ENCODE results near the gene CD22.

Gene CD22

GRCh38 chr19:35295792-35296462 lies 33.1 kb upstream of the CD22 start:
- DNase-seq (ENCODE audit: low read depth in 4 of 4, low spot score in 1 of 4): no peak

- DNase-seq (ENCODE audit: low read depth in 4 of 4, low spot score in 1 of 4): no peak
Measured at GRCh38 chr19:35296644-35297514, 32.1 kb upstream of the CD22 start.

GRCh38 chr19:35297515-35297848 lies 31.5 kb upstream of the CD22 start:
- no peak for DNase-seq (ENCODE audit: low read depth in 4 of 4, low spot score in 1 of 4)

- DNase-seq (ENCODE audit: low read depth in 4 of 4, low spot score in 1 of 4): no peak
Measured at GRCh38 chr19:35297922-35298321, 31.1 kb upstream of the CD22 start.

- no peak for DNase-seq (ENCODE audit: low read depth in 4 of 4, low spot score in 1 of 4)
Measured at GRCh38 chr19:35298561-35298972, 30.4 kb upstream of the CD22 start.

GRCh38 chr19:35299523-35300338 lies 29.3 kb upstream of the CD22 start:
- DNase-seq (ENCODE audit: low read depth in 4 of 4, low spot score in 1 of 4): no peak

GRCh38 chr19:35300339-35300649 lies 28.7 kb upstream of the CD22 start:
- no peak for DNase-seq (ENCODE audit: low read depth in 4 of 4, low spot score in 1 of 4)

GRCh38 chr19:35301961-35302360 lies 27.0 kb upstream of the CD22 start:
- no peak for DNase-seq (ENCODE audit: low read depth in 4 of 4, low spot score in 1 of 4)

GRCh38 chr19:35302446-35302845 lies 26.5 kb upstream of the CD22 start:
- no peak for DNase-seq (ENCODE audit: low read depth in 4 of 4, low spot score in 1 of 4)

GRCh38 chr19:35303357-35303915 lies 25.6 kb upstream of the CD22 start:
- no peak for DNase-seq (ENCODE audit: low read depth in 4 of 4, low spot score in 1 of 4)

GRCh38 chr19:35304036-35304435 lies 25.0 kb upstream of the CD22 start:
- no peak for DNase-seq (ENCODE audit: low read depth in 4 of 4, low spot score in 1 of 4)

- no peak for DNase-seq (ENCODE audit: low read depth in 4 of 4, low spot score in 1 of 4)
Measured at GRCh38 chr19:35305181-35305580, 23.8 kb upstream of the CD22 start.

GRCh38 chr19:35306473-35307246 lies 22.3 kb upstream of the CD22 start:
- no peak for DNase-seq (ENCODE audit: low read depth in 4 of 4, low spot score in 1 of 4)

- DNase-seq (ENCODE audit: low read depth in 4 of 4, low spot score in 1 of 4): no peak
Measured at GRCh38 chr19:35307931-35308330, 21.1 kb upstream of the CD22 start.

- no peak for DNase-seq (ENCODE audit: low read depth in 4 of 4, low spot score in 1 of 4)
Measured at GRCh38 chr19:35308910-35309309, 20.1 kb upstream of the CD22 start.

GRCh38 chr19:35309481-35310279 lies 19.3 kb upstream of the CD22 start:
- no peak for DNase-seq (ENCODE audit: low read depth in 4 of 4, low spot score in 1 of 4)

GRCh38 chr19:35310331-35310730 lies 18.7 kb upstream of the CD22 start:
- no peak for DNase-seq (ENCODE audit: low read depth in 4 of 4, low spot score in 1 of 4)

- no peak for DNase-seq (ENCODE audit: low read depth in 4 of 4, low spot score in 1 of 4)
Measured at GRCh38 chr19:35310811-35311465, 18.0 kb upstream of the CD22 start.

- no peak for DNase-seq (ENCODE audit: low read depth in 4 of 4, low spot score in 1 of 4)
Measured at GRCh38 chr19:35311901-35312665, 16.9 kb upstream of the CD22 start.
